ENCODE results near the gene NKX6-1.

NKX6-1 gene

GRCh38 chr4:84498935-84499623, at the start of gene NKX6-1:
TSS of gene NKX6-1 (minus strand) at chr4:84499292. CDS start at chr4:84498228, 1,064 bp downstream.
- H3K4me3 ChIP-seq (ENCODE audit: low read length), result peak within 1 kb of the TSS; percentile 68
- H3K9ac ChIP-seq (ENCODE audit: low read length), result no peak within 1 kb of the TSS
- H3K9me3 ChIP-seq (ENCODE audit: control insufficient read depth, low read depth, low read length), result no peaks in the 10 kb centered on the region
- peaks cover 98% of the 10 kb centered on the region for H3K27me3 ChIP-seq (ENCODE audit: control insufficient read depth, insufficient read depth, low read length)
- H3K27ac ChIP-seq (ENCODE audit: low read length), result no peak within 1 kb of the TSS
- H3K36me3 ChIP-seq (ENCODE audit: control insufficient read depth, low read depth, low read length), result no peaks in the 10 kb centered on the region
- H3K4me1 ChIP-seq (ENCODE audit: control insufficient read depth, low read depth, low read length), result peaks cover 48% of the 10 kb centered on the region

GRCh38 chr4:84547211-84547610, 48.1 kb upstream of the NKX6-1 start:
- Histone ChIP-seq H3K27me3 (ENCODE audit: control insufficient read depth, insufficient read depth, low read length) (no peaks in the 10 kb centered on the region), H3K9ac (ENCODE audit: low read length) (no peak overlapping the region), H3K4me3 (ENCODE audit: low read length) (no peak overlapping the region), H3K36me3 (ENCODE audit: control insufficient read depth, low read depth, low read length) (no peaks in the 10 kb centered on the region), H3K9me3 (ENCODE audit: control insufficient read depth, low read depth, low read length) (no peaks in the 10 kb centered on the region), H3K4me1 (ENCODE audit: control insufficient read depth, low read depth, low read length) (no peaks in the 10 kb centered on the region), H3K27ac (ENCODE audit: low read length) (no peak overlapping the region)

GRCh38 chr4:84545093-84545492, 46.0 kb upstream of the NKX6-1 start:
- H3K27ac ChIP-seq (ENCODE audit: low read length), result no peak overlapping the region
- H3K9me3 ChIP-seq (ENCODE audit: control insufficient read depth, low read depth, low read length), result no peaks in the 10 kb centered on the region
- H3K9ac ChIP-seq (ENCODE audit: low read length), result no peak overlapping the region
- no peaks in the 10 kb centered on the region for H3K27me3 ChIP-seq (ENCODE audit: control insufficient read depth, insufficient read depth, low read length)
- no peaks in the 10 kb centered on the region for H3K36me3 ChIP-seq (ENCODE audit: control insufficient read depth, low read depth, low read length)
- H3K4me3 ChIP-seq (ENCODE audit: low read length), result no peak overlapping the region
- H3K4me1 ChIP-seq (ENCODE audit: control insufficient read depth, low read depth, low read length), result no peaks in the 10 kb centered on the region

- Histone ChIP-seq H3K4me3 (ENCODE audit: low read length) (no peak overlapping the region), H3K9ac (ENCODE audit: low read length) (no peak overlapping the region), H3K4me1 (ENCODE audit: control insufficient read depth, low read depth, low read length) (no peaks in the 10 kb centered on the region), H3K27me3 (ENCODE audit: control insufficient read depth, insufficient read depth, low read length) (no peaks in the 10 kb centered on the region), H3K27ac (ENCODE audit: low read length) (no peak overlapping the region), H3K36me3 (ENCODE audit: control insufficient read depth, low read depth, low read length) (no peaks in the 10 kb centered on the region), H3K9me3 (ENCODE audit: control insufficient read depth, low read depth, low read length) (no peaks in the 10 kb centered on the region)
Observed at GRCh38 chr4:84535901-84536300, 36.8 kb upstream of the NKX6-1 start.

GRCh38 chr4:84531689-84532088, 32.6 kb upstream of the NKX6-1 start:
- Histone ChIP-seq H3K27ac (ENCODE audit: low read length) (no peak overlapping the region), H3K9ac (ENCODE audit: low read length) (no peak overlapping the region)

GRCh38 chr4:84530871-84531270, 31.8 kb upstream of the NKX6-1 start:
- H3K9me3 ChIP-seq (ENCODE audit: control insufficient read depth, low read depth, low read length), result no peaks in the 10 kb centered on the region
- H3K4me1 ChIP-seq (ENCODE audit: control insufficient read depth, low read depth, low read length), result no peaks in the 10 kb centered on the region
- H3K27me3 ChIP-seq (ENCODE audit: control insufficient read depth, insufficient read depth, low read length), result no peaks in the 10 kb centered on the region
- H3K4me3 ChIP-seq (ENCODE audit: low read length), result no peak overlapping the region
- no peak overlapping the region for H3K9ac ChIP-seq (ENCODE audit: low read length)
- no peak overlapping the region for H3K27ac ChIP-seq (ENCODE audit: low read length)
- no peaks in the 10 kb centered on the region for H3K36me3 ChIP-seq (ENCODE audit: control insufficient read depth, low read depth, low read length)

More at GRCh38 chr4:84531689-84532088, 32.6 kb upstream of the NKX6-1 start:
- no peaks in the 10 kb centered on the region for H3K9me3 ChIP-seq (ENCODE audit: control insufficient read depth, low read depth, low read length)
- H3K4me3 ChIP-seq (ENCODE audit: low read length), result no peak overlapping the region
- no peaks in the 10 kb centered on the region for H3K4me1 ChIP-seq (ENCODE audit: control insufficient read depth, low read depth, low read length)
- H3K36me3 ChIP-seq (ENCODE audit: control insufficient read depth, low read depth, low read length), result no peaks in the 10 kb centered on the region
- H3K27me3 ChIP-seq (ENCODE audit: control insufficient read depth, insufficient read depth, low read length), result no peaks in the 10 kb centered on the region

GRCh38 chr4:84530454-84530853, 31.4 kb upstream of the NKX6-1 start:
- Histone ChIP-seq H3K4me3 (ENCODE audit: low read length) (no peak overlapping the region), H3K9me3 (ENCODE audit: control insufficient read depth, low read depth, low read length) (no peaks in the 10 kb centered on the region), H3K4me1 (ENCODE audit: control insufficient read depth, low read depth, low read length) (no peaks in the 10 kb centered on the region), H3K36me3 (ENCODE audit: control insufficient read depth, low read depth, low read length) (no peaks in the 10 kb centered on the region), H3K27me3 (ENCODE audit: control insufficient read depth, insufficient read depth, low read length) (no peaks in the 10 kb centered on the region), H3K27ac (ENCODE audit: low read length) (no peak overlapping the region), H3K9ac (ENCODE audit: low read length) (no peak overlapping the region)

- Histone ChIP-seq H3K27ac (ENCODE audit: low read length) (no peak overlapping the region), H3K27me3 (ENCODE audit: control insufficient read depth, insufficient read depth, low read length) (no peaks in the 10 kb centered on the region), H3K4me3 (ENCODE audit: low read length) (no peak overlapping the region), H3K4me1 (ENCODE audit: control insufficient read depth, low read depth, low read length) (no peaks in the 10 kb centered on the region), H3K9ac (ENCODE audit: low read length) (no peak overlapping the region), H3K36me3 (ENCODE audit: control insufficient read depth, low read depth, low read length) (no peaks in the 10 kb centered on the region), H3K9me3 (ENCODE audit: control insufficient read depth, low read depth, low read length) (no peaks in the 10 kb centered on the region)
Observed at GRCh38 chr4:84529169-84529751, 30.2 kb upstream of the NKX6-1 start.

- Histone ChIP-seq H3K4me3 (ENCODE audit: low read length) (no peak overlapping the region), H3K9ac (ENCODE audit: low read length) (no peak overlapping the region), H3K27ac (ENCODE audit: low read length) (no peak overlapping the region), H3K4me1 (ENCODE audit: control insufficient read depth, low read depth, low read length) (no peaks in the 10 kb centered on the region), H3K9me3 (ENCODE audit: control insufficient read depth, low read depth, low read length) (no peaks in the 10 kb centered on the region), H3K27me3 (ENCODE audit: control insufficient read depth, insufficient read depth, low read length) (no peaks in the 10 kb centered on the region), H3K36me3 (ENCODE audit: control insufficient read depth, low read depth, low read length) (no peaks in the 10 kb centered on the region)
Observed at GRCh38 chr4:84527391-84527790, 28.3 kb upstream of the NKX6-1 start.

GRCh38 chr4:84515075-84515474, 16.0 kb upstream of the NKX6-1 start:
- Histone ChIP-seq H3K9ac (ENCODE audit: low read length) (no peak overlapping the region), H3K4me1 (ENCODE audit: control insufficient read depth, low read depth, low read length) (no peaks in the 10 kb centered on the region), H3K4me3 (ENCODE audit: low read length) (no peak overlapping the region), H3K36me3 (ENCODE audit: control insufficient read depth, low read depth, low read length) (no peaks in the 10 kb centered on the region), H3K27ac (ENCODE audit: low read length) (no peak overlapping the region), H3K9me3 (ENCODE audit: control insufficient read depth, low read depth, low read length) (no peaks in the 10 kb centered on the region), H3K27me3 (ENCODE audit: control insufficient read depth, insufficient read depth, low read length) (no peaks in the 10 kb centered on the region)

- H3K4me1 ChIP-seq (ENCODE audit: control insufficient read depth, low read depth, low read length), result no peaks in the 10 kb centered on the region
- H3K27ac ChIP-seq (ENCODE audit: low read length), result no peak overlapping the region
- no peaks in the 10 kb centered on the region for H3K36me3 ChIP-seq (ENCODE audit: control insufficient read depth, low read depth, low read length)
- H3K9ac ChIP-seq (ENCODE audit: low read length), result no peak overlapping the region
- H3K9me3 ChIP-seq (ENCODE audit: control insufficient read depth, low read depth, low read length), result no peaks in the 10 kb centered on the region
- no peaks in the 10 kb centered on the region for H3K27me3 ChIP-seq (ENCODE audit: control insufficient read depth, insufficient read depth, low read length)
- no peak overlapping the region for H3K4me3 ChIP-seq (ENCODE audit: low read length)
Observed at GRCh38 chr4:84512277-84512676, 13.2 kb upstream of the NKX6-1 start.

- no peaks in the 10 kb centered on the region for H3K9me3 ChIP-seq (ENCODE audit: control insufficient read depth, low read depth, low read length)
- no peaks in the 10 kb centered on the region for H3K36me3 ChIP-seq (ENCODE audit: control insufficient read depth, low read depth, low read length)
- H3K27me3 ChIP-seq (ENCODE audit: control insufficient read depth, insufficient read depth, low read length), result no peaks in the 10 kb centered on the region
- H3K4me3 ChIP-seq (ENCODE audit: low read length), result no peak overlapping the region
- H3K27ac ChIP-seq (ENCODE audit: low read length), result no peak overlapping the region
- H3K4me1 ChIP-seq (ENCODE audit: control insufficient read depth, low read depth, low read length), result no peaks in the 10 kb centered on the region
- no peak overlapping the region for H3K9ac ChIP-seq (ENCODE audit: low read length)
Observed at GRCh38 chr4:84511703-84512102, 12.6 kb upstream of the NKX6-1 start.
